Brain pericyte (primary cell): ENCODE data around the gene VPS13C.
"Not testable (repeated sequence)": the region's sequence is repeated elsewhere in the genome, so short reads cannot be mapped to it uniquely, and the experiment has no call there.

Source experiments
- DNase-seq: peaks from one replicate; pipeline ENCODE4 v3.0.0-alpha.2; 2012; ENCODE audit warnings: low read depth, low spot score

Gene VPS13C

DNA sequence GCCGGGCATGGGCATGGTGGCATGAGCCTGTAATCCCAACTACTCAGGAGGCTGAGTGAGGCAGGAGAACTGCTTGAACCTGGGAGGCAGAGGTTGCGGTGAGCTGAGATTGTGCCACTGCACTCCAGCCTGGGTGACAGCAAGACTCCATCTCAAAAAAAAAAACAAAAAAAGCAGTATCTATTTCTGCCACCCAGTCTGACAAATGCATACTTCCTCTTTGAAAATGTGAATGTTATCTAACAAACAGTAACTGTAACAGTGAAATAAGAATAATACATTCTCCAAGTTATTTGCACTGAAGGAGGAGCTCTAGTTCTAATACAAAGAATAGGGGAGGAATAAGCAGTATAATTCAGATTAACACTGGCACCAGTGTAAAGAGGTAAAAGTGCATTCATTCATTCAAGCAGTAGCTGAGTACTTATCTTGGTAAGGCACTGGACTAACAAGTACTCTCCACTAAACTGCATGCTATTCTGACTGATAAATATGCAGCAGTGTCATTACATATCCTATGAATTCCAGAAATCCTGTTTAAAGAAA, 12.9 kb downstream of the VPS13C start:
- no peak for DNase-seq

DNA sequence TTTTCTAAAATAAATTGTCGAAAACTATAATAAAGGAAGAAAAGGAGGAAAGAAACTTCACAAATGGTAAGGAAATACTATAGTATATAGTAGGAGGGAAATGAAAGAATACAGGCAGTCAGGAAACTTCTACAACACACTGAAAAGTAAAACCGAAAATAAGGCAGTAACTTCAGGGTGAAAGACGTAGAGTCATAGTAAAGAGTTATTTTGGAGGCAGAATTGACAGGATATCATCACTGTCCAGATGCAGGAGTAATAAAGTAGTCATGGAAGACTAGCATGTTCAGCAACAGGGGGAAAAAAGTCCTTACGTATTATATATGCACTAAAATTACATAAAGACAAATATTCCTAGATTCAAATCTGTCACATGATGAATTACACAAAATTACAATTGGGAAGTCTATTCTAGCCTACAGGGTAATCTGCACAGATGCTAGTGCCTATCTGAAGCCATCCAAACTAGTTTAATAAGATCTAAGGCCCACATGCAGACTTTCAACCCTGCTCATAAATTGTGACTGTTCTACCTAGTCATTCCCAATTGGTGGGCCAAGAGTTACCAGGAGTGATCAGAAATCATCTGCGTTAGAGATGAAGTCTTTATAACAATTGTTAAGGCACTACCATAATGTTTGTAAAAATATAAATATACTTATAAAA, 14.0 kb downstream of the VPS13C start:
- DNase-seq = no peak

DNA sequence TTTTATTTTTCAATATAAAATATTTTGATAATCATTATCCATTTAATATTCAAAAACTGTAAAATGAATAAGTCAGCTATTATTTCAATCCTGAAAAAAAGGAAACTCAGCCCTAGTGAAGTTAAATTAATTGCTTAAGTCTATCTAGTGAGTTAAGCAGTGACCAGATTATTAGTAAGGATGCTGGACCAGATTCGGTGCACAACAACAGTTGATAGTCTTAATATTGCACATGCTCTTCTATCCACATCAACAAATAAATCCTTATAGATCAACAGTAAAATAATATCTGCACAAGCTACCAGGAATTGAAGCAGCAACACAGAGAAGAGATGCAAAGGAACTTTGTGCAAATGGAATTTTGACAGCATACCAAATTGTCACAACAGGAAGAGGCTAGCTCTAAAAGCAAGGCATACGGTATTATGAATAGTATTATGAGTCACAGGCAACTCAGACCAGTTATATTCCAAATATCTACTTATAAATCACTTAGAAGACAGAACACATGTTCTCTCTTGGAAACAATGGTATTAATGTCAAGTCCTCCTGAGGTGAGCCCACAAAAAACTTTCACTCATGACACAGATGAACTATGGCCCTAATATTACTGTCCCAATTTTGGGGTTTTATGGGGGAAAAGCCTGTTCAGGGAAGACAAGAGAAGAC, 24.9 kb downstream of the VPS13C start:
- no peak for DNase-seq

DNA sequence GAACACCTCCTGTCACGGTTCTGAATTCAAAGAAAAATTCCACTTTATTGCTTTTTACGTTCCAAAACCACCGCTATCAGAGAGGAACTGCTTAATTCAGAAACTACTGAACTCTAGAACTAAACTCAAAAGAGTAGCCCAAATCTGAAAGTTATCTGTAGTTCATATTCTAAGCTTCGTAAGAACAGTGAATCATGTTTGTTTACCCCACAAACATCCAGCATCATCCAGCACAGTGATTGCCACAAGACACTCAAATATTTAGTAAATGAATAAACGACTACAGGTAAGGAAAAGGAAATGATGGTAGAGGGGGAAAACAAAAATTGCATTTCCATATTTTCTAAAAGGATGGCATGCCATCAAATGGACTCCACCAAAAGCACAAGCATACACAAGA, 32.3 kb downstream of the VPS13C start:
- DNase-seq = no peak

DNA sequence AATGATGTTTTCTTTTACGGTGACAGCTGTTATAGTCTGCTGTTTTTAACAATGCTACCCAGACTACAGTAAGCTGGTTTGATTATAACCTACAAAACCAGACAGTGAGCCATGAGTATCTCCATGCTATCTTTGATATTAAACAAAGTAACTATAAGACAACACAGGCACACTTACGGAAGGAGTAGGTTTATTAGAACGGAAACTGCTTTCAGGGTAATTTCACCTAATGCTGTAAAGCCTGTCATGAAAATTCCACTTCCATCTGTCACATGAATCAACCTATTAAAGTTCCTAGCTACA, 33.0 kb downstream of the VPS13C start:
- no peak for DNase-seq

DNA sequence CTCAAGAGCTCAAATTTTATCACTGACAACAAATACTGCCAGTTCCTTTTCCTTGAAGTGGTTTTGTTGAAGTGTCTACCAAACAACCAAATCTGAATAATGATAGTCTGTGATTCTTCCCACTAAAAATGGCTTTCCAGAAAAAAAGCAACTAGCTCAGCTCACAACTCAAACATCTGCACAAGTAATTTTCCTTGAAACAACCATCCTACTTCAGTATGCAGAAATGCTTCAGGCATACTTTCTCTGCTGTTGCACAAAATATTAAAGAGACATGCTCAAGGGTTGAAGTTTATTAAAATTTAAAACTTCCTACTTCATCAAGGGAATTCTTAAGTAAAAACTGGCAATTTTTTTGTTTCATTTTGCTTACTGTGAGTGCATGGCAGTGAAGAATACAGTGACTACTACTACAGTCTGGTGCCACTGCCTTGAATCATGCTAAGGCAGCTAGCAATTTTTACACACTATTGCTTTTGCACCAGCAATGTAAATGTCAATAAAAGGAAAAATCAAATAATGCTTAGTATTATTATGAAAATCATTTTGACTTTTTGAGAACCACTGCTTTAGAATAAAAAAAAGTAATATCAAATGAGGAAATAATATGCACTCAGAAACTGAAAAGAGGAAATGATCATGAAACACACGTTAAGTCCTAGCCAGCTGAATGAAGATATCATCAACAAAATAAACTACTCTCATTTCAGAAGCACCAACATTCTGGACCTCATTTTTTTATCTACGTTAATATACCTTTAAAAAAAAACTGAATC, 33.6 kb downstream of the VPS13C start:
- DNase-seq = no peak

DNA sequence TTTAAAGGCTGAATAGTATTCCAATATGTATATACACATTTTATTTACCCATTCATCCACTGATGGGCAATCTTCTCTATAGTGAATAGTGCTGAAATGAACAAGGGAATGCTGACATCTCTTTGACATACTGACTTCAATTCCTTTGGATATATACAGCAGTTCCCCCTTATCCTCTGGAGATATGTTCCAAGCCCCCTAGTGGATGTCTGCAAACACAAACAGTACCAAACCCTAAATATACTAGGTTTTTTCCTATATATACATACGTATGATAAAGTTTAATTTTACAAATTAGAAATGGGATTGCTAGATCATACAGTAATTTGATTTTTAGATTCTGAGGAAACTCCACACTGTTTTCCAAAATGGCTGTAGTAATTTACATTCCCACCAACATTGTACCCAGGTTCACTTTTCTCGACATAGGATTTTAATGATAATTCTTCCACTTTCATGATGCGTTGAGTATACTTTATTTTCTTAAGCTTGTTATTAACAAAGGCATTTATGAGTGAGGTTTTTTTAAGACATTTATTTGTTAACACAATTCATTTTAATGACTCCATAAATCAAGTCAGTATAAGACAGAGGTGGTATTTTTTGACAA, 38.2 kb downstream of the VPS13C start:
- DNase-seq = no peak

DNA sequence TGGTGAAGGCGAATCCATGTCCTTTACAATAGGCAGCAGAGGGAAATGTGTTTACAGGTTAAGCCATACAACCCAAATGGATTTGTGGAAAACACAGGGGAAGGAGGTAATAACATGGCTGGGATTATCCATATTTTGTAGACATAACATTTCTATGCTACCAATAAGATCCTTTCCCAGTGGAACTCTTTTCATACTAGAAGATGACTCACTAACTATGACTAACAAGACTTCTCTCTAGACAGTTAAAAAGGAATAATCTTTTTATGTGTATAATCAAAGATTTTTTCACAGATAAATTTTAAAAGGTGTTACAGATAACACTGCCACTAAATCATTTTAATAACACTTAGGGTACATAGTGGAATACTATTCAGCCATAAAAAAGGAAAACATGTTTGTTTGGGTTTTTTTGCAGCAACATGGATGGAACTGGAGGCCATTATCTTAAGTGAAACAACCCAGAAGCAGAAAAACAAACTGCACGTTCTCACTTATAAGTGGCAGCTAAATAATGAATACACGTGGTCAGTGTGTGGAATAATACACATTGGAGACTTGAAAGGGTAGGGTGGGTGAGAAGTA, 39.6 kb downstream of the VPS13C start:
- no peak for DNase-seq

DNA sequence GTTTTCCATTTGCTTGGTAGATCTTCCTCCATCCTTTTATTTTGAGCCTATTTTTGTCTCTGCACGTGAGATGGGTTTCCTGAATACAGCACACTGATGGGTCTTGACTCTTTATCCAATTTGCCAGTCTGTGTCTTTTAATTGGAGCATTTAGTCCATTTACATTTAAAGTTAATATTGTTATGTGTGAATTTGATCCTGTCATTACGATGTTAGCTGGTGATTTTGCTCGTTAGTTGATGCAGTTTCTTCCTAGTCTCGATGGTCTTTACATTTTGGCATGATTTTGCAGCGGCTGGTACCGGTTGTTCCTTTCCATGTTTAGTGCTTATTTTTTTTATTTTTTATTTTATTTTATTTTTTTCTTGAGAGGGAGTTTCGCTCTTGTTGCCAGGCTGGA, 54.9 kb downstream of the VPS13C start:
- DNase-seq = not testable (repeated sequence)

DNA sequence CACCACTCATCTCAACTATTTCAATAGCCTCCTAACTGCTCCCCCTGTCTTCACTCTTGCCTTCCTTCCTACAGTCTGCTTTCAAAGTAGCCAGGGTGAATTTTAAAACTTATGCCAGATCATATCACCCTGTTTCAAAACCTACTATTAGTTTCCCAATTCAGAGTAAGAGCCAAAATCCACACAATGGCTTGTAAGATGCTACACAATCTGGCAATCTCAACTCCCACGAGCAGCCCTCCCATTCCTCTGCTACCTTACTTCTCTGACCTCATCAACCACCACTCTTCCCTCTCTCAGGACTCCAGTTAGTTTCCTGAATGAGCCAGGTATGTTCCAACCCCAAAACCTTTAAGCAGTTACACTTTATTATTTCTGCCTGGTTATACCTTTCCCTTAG, 62.5 kb downstream of the VPS13C start:
- DNase-seq = no peak

DNA sequence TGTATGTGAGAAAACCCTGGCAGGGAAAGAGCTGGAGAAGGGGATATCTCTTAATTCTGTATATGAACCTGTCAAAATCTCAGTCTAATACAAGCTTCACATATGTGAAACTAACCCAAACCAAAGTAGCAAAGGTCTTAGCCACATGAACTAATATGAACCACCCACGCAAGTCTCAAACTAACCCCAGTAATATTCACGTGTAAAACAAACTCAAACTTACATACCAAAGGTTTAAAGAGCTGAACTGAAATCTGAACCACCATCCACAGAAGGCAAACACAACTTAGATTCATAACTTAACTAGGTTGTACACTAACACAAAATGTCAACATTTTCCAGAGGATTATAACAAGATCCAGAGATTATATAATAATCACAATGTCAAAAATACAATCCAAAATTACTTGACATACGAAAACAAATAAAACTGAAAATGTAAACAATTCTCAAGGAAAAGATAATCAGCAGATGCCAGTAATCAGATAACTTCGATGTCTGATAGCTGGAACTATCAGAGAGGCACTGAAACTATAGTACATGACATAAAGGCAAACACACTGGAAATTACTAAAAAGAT, 64.1 kb downstream of the VPS13C start:
- DNase-seq = no peak

DNA sequence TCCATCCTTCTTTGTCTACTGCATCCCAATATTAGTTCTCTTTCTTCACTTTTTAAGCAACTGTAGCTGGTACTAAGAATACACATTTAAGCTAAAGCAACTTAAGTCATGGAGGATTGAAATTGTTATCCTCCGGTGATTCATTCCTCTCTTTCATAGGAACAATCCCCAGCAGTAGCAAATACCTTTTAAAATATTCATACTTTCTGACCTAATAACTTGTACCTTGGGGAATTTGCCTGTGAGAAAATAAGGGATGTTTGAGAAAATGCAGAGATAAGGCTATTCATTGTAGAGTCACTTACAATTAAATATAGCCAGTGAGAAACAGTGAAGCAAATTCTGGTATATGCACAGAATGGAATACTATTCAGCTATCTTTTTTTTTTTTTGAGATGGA, 66.0 kb downstream of the VPS13C start:
- DNase-seq = no peak

DNA sequence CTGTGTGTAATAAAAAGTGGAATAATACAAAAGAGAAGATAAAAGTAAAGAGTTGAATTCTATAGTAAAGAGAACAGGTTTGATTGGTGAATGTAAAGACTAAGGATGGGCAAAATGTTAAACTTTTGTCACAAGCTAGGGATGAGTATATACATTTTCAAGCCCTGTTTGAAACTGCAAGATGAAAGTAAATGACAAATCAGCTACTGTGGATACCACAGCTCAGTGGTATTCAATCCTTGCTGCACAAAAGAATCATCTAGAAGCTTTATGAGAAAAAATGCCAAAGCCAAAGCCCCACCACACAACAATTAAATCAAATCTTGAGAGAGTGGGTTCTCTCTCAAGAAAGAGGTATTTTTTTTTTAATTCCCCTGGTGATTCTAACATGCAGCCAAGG, 67.7 kb downstream of the VPS13C start:
- DNase-seq = no peak

DNA sequence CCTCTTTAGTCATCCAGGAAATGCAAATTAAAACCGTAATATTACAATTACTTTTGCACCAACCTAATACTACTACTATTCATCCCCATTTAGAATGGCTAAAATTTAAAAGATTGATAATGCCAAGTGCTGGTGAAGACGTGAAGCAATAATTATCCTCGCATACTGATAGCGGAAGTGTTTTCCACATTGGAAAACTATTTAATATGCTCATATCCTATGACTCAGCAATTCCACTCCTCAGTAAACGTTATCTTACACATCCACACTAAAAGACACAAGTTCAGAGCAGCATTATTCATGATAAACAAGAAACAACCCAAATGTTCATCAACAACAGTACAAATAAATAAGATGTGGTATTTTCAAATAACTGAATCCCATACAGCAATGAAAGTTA, 70.6 kb downstream of the VPS13C start:
- DNase-seq = no peak

DNA sequence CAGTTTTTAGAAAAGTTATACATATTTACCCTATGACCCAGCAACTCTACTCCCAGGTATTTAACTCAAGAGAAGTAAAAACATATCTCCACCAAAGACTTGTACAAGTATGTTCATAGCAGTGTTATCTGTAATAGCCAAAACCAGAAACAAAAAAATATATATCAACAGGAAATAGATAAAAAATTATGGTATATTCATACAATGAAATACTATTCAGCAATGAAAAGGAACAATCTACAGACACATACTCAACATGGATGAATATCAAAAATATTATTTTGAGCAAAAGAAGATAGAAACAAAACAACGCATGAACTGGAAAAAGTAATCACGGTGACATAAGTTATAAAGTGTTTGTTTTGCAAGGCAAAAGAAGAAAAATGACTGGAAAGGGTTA, 72.4 kb downstream of the VPS13C start:
- no peak for DNase-seq

DNA sequence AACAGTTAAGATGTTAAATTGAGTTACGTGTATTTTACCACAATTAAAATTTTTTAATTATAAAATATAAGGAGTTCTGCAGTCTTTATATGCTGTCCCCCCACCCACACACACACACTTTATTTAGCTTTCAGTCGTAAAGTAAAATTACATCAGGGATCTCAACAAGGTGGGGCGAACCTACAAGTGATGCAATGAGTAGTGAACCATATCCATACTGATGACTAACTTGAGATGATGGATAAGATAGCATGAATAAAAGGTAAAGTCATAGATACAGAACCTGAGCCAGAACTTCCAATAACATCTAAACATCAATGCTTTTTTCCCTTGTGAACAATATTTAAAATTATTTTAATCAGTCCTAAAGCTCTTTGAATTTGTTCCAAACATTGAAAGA, 77.2 kb downstream of the VPS13C start:
- DNase-seq = no peak

DNA sequence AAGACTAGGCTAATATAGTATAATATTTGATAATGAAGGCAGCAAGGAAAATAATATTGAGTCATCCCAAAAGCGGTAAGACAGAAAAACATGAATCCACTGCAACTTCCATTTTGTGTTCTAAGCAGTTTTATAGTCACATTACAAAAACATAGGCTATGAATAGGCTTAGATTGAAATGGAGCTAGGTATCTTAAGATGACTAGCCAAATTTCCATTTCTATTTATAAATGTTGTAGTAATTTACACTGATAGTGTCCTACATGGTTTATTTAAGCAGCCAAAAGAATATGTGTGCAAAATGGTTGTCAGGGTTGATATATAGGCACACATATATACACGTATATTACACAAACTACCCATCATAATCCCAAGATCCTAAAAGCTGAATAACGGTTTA, 82.0 kb downstream of the VPS13C start:
- DNase-seq = no peak

DNA sequence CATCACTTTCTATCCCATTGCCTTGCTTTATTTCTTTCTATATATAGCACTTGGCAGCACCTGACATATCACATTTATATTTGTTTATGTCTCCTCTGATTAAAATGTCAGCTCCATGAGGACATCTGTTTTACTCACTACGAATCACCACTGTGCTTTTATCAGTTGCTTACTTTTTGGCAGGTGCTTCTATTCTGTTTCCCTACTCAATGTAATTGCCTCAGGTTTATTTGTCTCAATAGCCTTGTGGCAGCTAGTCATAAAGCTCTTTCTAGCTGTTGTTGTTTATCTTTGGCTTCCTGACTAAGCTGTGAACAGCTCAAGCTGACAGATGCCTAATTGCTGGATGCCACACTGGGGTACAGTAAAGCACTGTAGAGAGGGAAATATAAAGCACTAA, 85.5 kb downstream of the VPS13C start:
- no peak for DNase-seq

DNA sequence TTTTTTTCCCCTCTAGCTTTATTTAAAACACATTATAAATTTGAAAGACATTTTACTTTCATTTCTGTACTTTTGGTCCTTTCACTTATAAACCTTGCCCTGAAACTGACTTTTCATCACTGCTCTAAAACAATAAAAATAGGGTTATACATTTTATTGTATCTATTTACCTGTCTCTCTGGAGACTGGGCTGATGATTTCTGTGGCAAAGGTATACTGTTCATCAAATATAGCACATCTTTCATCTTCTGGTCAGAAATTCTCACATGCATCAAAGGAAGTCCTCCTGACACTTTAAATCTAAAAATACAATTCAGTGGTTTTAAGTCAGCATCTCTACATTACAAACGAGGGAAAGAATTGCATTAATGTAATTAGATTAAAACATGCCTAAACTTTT, 86.1 kb downstream of the VPS13C start:
- DNase-seq = no peak

DNA sequence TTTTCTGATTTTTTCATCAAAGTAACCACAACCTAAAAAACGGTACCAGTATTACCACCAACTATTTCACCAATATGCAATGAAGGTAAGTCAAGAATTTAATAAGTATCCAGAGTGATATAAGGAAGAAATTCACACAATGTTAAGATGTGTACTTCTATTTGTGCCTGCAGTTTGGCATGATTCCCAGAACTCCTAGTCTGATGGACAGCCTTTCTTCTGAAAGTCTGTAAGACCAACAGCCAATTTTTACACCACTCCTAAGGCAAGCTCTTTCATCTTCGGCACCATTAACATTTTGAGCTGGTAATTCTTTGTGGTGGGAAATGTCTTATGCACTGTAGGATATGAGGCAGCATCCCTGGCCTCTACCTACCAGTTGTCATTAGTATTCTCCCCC, 108.3 kb downstream of the VPS13C start:
- no peak for DNase-seq

DNA sequence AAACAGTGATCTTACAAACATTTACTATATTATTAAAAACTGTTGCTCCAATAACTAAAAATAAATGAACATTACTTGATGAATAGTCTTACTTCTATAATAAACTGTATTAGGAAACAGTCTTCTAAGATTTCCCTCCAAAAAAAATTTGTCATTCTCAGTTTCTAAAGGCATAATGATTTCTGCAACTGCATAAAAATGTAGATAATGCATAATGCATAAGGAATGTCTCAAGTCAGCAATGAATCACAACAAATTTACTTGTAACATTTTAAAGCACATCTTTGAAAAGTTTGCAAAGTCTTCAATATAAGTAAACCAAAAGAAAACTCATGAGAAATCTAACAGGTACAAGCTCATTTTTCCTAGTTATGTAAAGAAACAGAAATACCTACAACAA, 113.5 kb downstream of the VPS13C start:
- no peak for DNase-seq

DNA sequence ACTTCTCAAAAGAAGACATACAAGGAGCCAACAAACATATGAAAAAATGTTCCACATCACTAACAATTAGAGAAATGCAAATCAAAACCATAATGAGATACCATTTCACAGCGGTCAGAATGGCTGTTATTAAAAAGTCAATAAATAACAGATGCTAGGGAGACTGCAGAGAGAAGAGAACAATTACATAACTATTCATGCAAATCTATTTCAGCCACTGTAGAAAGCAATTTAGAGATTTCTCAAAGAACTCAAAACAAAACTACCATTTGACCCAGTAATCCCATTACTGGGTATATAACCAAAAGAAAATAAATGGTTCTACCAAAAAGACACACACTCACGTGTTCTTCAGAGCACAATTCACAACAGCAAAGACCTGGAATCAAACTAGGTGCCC, 116.3 kb downstream of the VPS13C start:
- no peak for DNase-seq
